HCT116 (cell line): ENCODE data around the gene PPM1F. TPM values are rescaled to one million over a fixed set of nuclear protein-coding genes. Genes with fewer than 3 reads are reported as not detected.

Source experiments
- ATAC-seq: fragments of 200-7000 bp; cut with Tn5 transposase; 2 replicates; pipeline ENCODE4 v1.9.1; 2020; ENCODE audit warnings: mild to moderate bottlenecking, moderate library complexity
- BruUV-seq: library from RNA; stranded (reverse); fragments of 400-500 nt; replicated peaks from 2 replicates; lab custom pipeline; 2021; lab: Mats Ljungman, UMichigan
- CTCF ChIA-PET: fragments of 300-600 bp; sonication (Branson Sonifier 250); formaldehyde crosslinking; loops from one replicate; lab custom pipeline; 2021; ENCODE audit warnings: antibody characterized with exemption; lab: Charles Lee
- POLR2A ChIA-PET: fragments of 300-600, 350-600 bp; sonication (Branson Sonifier 250); formaldehyde crosslinking; loops from one replicate; lab custom pipeline; 2021; ENCODE audit warnings: antibody characterized with exemption; lab: Charles Lee
- RAD21 ChIA-PET, 2 experiments: fragments of 300-600 bp; sonication (Branson Sonifier 250); formaldehyde crosslinking; loops; one replicate each; lab custom pipeline; 2023; ENCODE audit warnings: low total read pairs in 2 of 2; ENCODE audit not compliant: uncharacterized antibody in 2 of 2, unreplicated experiment in 2 of 2, low non-redundant PET in 1 of 2; lab: Charles Lee
- DNase-seq: peaks from one replicate; pipeline ENCODE4 v3.0.0-alpha.2; 2010; ENCODE audit warnings: low read depth, low spot score
- H2AFZ ChIP-seq: fragments of 200-600 bp; shearing (Covaris generic), sonication (generic); 2 replicates; pipeline ENCODE4 v1.6.1; 2017; ENCODE audit warnings: low read depth, mixed run types, mixed read lengths, antibody characterized with exemption, low read length; ENCODE audit not compliant: poor library complexity, severe bottlenecking
- H3K27ac ChIP-seq: 2 replicates; pipeline ENCODE4 v1.5.1; 2012; ENCODE audit warnings: low read depth, low read length
- H3K27me3 ChIP-seq: fragments of 200-600 bp; sonication (generic); 2 replicates; pipeline ENCODE4 v1.6.1; 2016; ENCODE audit warnings: mixed run types, low read length, mixed read lengths; ENCODE audit not compliant: insufficient read depth
- H3K36me3 ChIP-seq, 2 experiments: fragments of 200-500 bp in 1 of 2; fragments of 200-600 bp in 1 of 2; sonication (Bioruptor generic) in 1 of 2; sonication (generic) in 1 of 2; 2 replicates each; pipeline versions ENCODE4 v1.5.1 to v1.6.1; 2014 to 2016; ENCODE audit warnings: low read length in 2 of 2, inconsistent platforms in 1 of 2, mixed read lengths in 1 of 2, mixed run types in 1 of 2; ENCODE audit not compliant: insufficient read depth in 2 of 2, control insufficient read depth in 1 of 2
- H3K4me1 ChIP-seq, 2 experiments: fragments of 200-600 bp in 1 of 2; sonication (generic) in 1 of 2; 2 replicates each; pipeline versions ENCODE4 v1.5.1 to v1.6.1; 2012 to 2017; ENCODE audit warnings: low read length in 2 of 2, inconsistent platforms in 1 of 2, mild to moderate bottlenecking in 1 of 2, mixed read lengths in 1 of 2, mixed run types in 1 of 2, moderate library complexity in 1 of 2; ENCODE audit not compliant: insufficient read depth in 2 of 2, control insufficient read depth in 1 of 2
- H3K4me2 ChIP-seq: fragments of 200-600 bp; sonication (generic); 2 replicates; pipeline ENCODE4 v1.6.1; 2017; ENCODE audit warnings: mixed run types, low read length, mixed read lengths
- H3K4me3 ChIP-seq, 2 experiments: fragments of 200-600 bp in 1 of 2; sonication (generic) in 1 of 2; replicated peaks in 1 of 2; 2 replicates each; pipeline ENCODE4 v1.5.1; 2011 to 2016; ENCODE audit warnings: low read length in 2 of 2, control low read depth in 1 of 2, low read depth in 1 of 2, mild to moderate bottlenecking in 1 of 2, mixed read lengths in 1 of 2, mixed run types in 1 of 2
- H3K79me2 ChIP-seq: fragments of 200-600 bp; sonication (generic); 2 replicates; pipeline ENCODE4 v1.6.1; 2017; ENCODE audit warnings: mild to moderate bottlenecking, mixed run types, low read length, moderate library complexity, mixed read lengths; ENCODE audit not compliant: insufficient read depth
- H3K9ac ChIP-seq: fragments of 200-600 bp; sonication (generic); 2 replicates; pipeline ENCODE4 v1.6.1; 2016; ENCODE audit warnings: low read length, mixed read lengths
- H3K9me2 ChIP-seq: fragments of 200-600 bp; sonication (generic), shearing (Covaris generic); 2 replicates; pipeline ENCODE4 v1.6.1; 2017; ENCODE audit warnings: mixed run types, mild to moderate bottlenecking, moderate library complexity; ENCODE audit not compliant: insufficient read depth
- H3K9me3 ChIP-seq, 2 experiments: fragments of 200-500 bp in 1 of 2; fragments of 200-600 bp in 1 of 2; sonication (Bioruptor generic) in 1 of 2; sonication (generic) in 1 of 2; 2 replicates each; pipeline ENCODE4 v1.6.1; 2014 to 2017; ENCODE audit warnings: low read length in 2 of 2, mixed read lengths in 2 of 2, inconsistent platforms in 1 of 2, low read depth in 1 of 2, mild to moderate bottlenecking in 1 of 2, mixed run types in 1 of 2, moderate library complexity in 1 of 2; ENCODE audit not compliant: control insufficient read depth in 1 of 2, insufficient read depth in 1 of 2
- H4K20me1 ChIP-seq: fragments of 200-600 bp; sonication (generic), shearing (Covaris generic); 2 replicates; pipeline ENCODE4 v1.6.1; 2017; ENCODE audit warnings: mixed run types, mild to moderate bottlenecking, moderate library complexity; ENCODE audit not compliant: insufficient read depth
- CEBPB ChIP-seq: IDR thresholded peaks from 2 replicates; pipeline ENCODE4 v1.6.1; 2012; ENCODE audit warnings: low read depth
- ELF1 ChIP-seq: IDR thresholded peaks from 2 replicates; pipeline ENCODE4 v1.6.1; 2012; ENCODE audit warnings: low read depth, borderline replicate concordance
- EZH2 ChIP-seq: fragments of 200-600 bp; sonication (generic); IDR thresholded peaks from 2 replicates; pipeline ENCODE4 v1.6.1; 2017; ENCODE audit warnings: antibody characterized with exemption, mixed run types
- POLR2A ChIP-seq: IDR thresholded peaks from 2 replicates; pipeline ENCODE4 v1.7.0; 2011; ENCODE audit warnings: borderline replicate concordance; ENCODE audit not compliant: insufficient read depth, insufficient read length; ENCODE audit errors: extremely low read depth
- POLR2AphosphoS5 ChIP-seq: IDR thresholded peaks from 2 replicates; pipeline ENCODE4 v1.6.1; 2011; ENCODE audit warnings: mild to moderate bottlenecking, low read depth, low read length, moderate library complexity
- SIN3A ChIP-seq: IDR thresholded peaks from 2 replicates; pipeline ENCODE4 v1.6.1; 2012; ENCODE audit warnings: low read depth
- SRF ChIP-seq: IDR thresholded peaks from 2 replicates; pipeline ENCODE4 v1.6.1; 2012; ENCODE audit warnings: low read depth
- ZFX ChIP-seq: fragments of 450-650 bp; IDR thresholded peaks from 2 replicates; pipeline ENCODE4 v1.6.1; 2017
- intact Hi-C: fragments of 100-400 bp; cut with micrococcal nuclease; formaldehyde crosslinking; loops from 2 replicates; pipeline ENCODE4 v1.10.0; 2022
- total RNA-seq: library from RNA; stranded (reverse); gene quantifications from one replicate; pipeline ENCODE4 v1.2.1, GENCODE V29; 2021; ENCODE audit not compliant: unreplicated experiment
- TF ChIP-seq, protein P1 (sequence below), 3 experiments: fragments of 200-600 bp in 1 of 3; sonication (generic) in 1 of 3; IDR thresholded peaks in 2 of 3; conservative IDR thresholded peaks in 1 of 3; 2 replicates each; pipeline ENCODE4 v1.5.1; 2012 to 2017; ENCODE audit warnings: low read depth in 2 of 3, low read length in 2 of 3, antibody characterized with exemption in 1 of 3, borderline replicate concordance in 1 of 3, control low read depth in 1 of 3, mild to moderate bottlenecking in 1 of 3, mixed read lengths in 1 of 3, mixed run types in 1 of 3, moderate library complexity in 1 of 3; ENCODE audit not compliant: insufficient read depth in 1 of 3
- TF ChIP-seq, protein P2 (sequence below): IDR thresholded peaks from 2 replicates; pipeline ENCODE4 v1.6.1; 2012
- TF ChIP-seq, protein P3 (sequence below): IDR thresholded peaks from 2 replicates; pipeline ENCODE4 v1.6.1; 2011; ENCODE audit warnings: mild to moderate bottlenecking, low read length, moderate library complexity; ENCODE audit not compliant: insufficient replicate concordance; ENCODE audit errors: extremely low read depth
- TF ChIP-seq, protein P4 (sequence below): IDR thresholded peaks from 2 replicates; pipeline ENCODE4 v1.6.1; 2012

PPM1F gene
- total RNA-seq, 1 experiment from 2014 or later: 27.3 TPM

DNA sequence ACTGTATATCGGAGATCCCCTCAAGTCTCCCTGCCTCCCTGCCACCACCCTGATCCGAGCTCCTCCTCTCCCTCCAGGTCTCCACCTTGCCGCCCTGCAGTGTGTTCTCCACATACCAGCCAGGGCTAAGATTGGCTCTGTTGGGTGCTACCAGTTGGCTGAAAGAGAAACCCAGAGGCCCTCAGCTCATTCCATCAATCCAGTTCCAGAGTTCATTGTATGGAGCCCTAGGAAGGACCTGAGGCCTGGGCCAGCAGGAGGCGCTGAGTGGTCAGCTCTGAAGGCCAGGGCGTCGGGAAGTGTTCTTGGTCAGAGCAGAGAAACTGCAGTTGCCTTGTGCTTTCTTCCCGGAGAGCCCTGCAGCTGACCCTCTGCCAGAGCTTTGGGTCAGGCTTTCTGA is 32.1 kb upstream of the PPM1F start:
- no peak overlapping the region for H3K4me2 ChIP-seq
- no peak overlapping the region for H2AFZ ChIP-seq
- ATAC-seq: peak; percentile 73
- H3K27me3 ChIP-seq: no peaks in the 10 kb centered on the region
- H3K9me2 ChIP-seq: no peaks in the 10 kb centered on the region
- H3K4me3 ChIP-seq: no peak overlapping the region
- intact Hi-C loops: no loop called here
- H3K9me3 ChIP-seq: no peaks in the 10 kb centered on the region
- RAD21 ChIA-PET: no interaction called here
- no TSS peak for BruUV-seq
- CTCF ChIA-PET: interaction anchor here (0.9 to 1.7 kb wide), 6 partner anchors 9 to 173 kb away, joined by 3 to 14 read pairs (median 4); no protein-coding TSS in a partner anchor
- H3K4me1 ChIP-seq: peaks cover 6 to 10% of the 10 kb centered on the region in 2 experiments; a peak in 3 of 4 replicates
- no peak overlapping the region for H3K9ac ChIP-seq
- TF ChIP-seq ZFX (no peak), POLR2A (no peak), SIN3A (no peak)
- TF ChIP-seq, protein P1, sequence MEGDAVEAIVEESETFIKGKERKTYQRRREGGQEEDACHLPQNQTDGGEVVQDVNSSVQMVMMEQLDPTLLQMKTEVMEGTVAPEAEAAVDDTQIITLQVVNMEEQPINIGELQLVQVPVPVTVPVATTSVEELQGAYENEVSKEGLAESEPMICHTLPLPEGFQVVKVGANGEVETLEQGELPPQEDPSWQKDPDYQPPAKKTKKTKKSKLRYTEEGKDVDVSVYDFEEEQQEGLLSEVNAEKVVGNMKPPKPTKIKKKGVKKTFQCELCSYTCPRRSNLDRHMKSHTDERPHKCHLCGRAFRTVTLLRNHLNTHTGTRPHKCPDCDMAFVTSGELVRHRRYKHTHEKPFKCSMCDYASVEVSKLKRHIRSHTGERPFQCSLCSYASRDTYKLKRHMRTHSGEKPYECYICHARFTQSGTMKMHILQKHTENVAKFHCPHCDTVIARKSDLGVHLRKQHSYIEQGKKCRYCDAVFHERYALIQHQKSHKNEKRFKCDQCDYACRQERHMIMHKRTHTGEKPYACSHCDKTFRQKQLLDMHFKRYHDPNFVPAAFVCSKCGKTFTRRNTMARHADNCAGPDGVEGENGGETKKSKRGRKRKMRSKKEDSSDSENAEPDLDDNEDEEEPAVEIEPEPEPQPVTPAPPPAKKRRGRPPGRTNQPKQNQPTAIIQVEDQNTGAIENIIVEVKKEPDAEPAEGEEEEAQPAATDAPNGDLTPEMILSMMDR (IDR thresholded peaks at IDR 0.05 in 2 of 3, conservative IDR thresholded peaks at IDR 0.05 in 1 of 3; ENCODE audit: borderline replicate concordance in 1 of 3, insufficient read depth in 1 of 3, low read depth in 2 of 3, low read length in 2 of 3): peak; percentile 11 to 61 (median 56); a peak in 4 of 6 replicates
- TF ChIP-seq, protein P2, sequence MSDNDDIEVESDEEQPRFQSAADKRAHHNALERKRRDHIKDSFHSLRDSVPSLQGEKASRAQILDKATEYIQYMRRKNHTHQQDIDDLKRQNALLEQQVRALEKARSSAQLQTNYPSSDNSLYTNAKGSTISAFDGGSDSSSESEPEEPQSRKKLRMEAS: no peak
- DNase-seq: peak; percentile 19
- POLR2A ChIA-PET: no interaction called here
- H3K36me3 ChIP-seq: no peaks in the 10 kb centered on the region
- H4K20me1 ChIP-seq: no peaks in the 10 kb centered on the region
- no peak overlapping the region for H3K27ac ChIP-seq
- H3K79me2 ChIP-seq: peaks cover 27% of the 10 kb centered on the region

DNA sequence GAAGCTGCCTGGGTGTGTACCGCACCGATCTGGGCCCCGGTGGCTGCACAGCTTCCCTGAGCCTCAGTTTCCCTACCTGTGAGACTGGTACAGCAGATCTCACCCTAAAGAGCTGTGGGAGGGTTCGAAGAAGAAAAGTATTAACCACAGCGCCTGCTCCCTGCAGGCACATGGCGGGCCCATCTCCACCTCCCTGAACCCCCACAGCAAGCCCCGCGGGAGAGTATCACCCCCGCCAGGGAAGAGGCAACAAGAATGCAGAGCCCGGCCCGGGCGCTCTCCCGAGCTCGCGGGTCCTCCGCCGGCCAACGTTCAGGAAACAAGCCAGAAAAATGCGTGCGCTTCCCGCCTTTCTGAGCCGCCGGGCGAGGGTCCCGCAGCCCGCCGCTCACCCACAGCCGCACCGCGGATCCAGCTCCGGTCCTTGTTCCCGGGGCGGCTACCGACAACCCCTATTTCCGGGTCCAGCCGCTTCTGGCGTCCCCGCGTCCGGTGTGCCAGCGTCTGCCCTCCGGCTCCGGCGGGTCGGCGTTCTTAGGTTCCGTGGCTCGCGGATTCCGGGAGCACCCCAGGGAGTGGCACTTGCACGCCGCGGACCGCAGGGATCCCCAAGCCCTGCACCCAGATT is 29.8 kb upstream of the PPM1F start, which contains the start of gene TOP3B:
Gene TOP3B (minus strand): TSS at position 450 of the 628 bp plus-strand sequence. CDS start 7,078 bp downstream, outside the sequence.
- ChIA-PET POLR2A (interaction anchor here (1.1 kb wide), 1 partner anchor 11 kb away, joined by 3 read pairs; no protein-coding TSS in a partner anchor), RAD21 (no interaction called here), CTCF (interaction anchor here (0.9 to 2.7 kb wide), 3 partner anchors 10 to 44 kb away, joined by 3 to 17 read pairs (median 5); partner anchors contain the start of gene PPM1F)
- peak; percentile 43 for DNase-seq
- no peaks in the 10 kb centered on the region for H3K36me3 ChIP-seq
- no peaks in the 10 kb centered on the region for H3K27me3 ChIP-seq
- peak within 1 kb of the TSS; percentile 70 for H3K27ac ChIP-seq
- peak within 1 kb of the TSS; percentile 85 for H3K4me2 ChIP-seq
- peaks cover 35% of the 10 kb centered on the region for H3K79me2 ChIP-seq
- no peaks in the 10 kb centered on the region for H3K9me2 ChIP-seq
- peak within 1 kb of the TSS; percentile 93 to 99 for H3K4me3 ChIP-seq
- peak; percentile 89 for ATAC-seq
- no peaks in the 10 kb centered on the region for H4K20me1 ChIP-seq
- intact Hi-C loops: no loop called here
- no peaks in the 10 kb centered on the region for H3K9me3 ChIP-seq
- peak within 1 kb of the TSS; percentile 98 for H2AFZ ChIP-seq
- peak within 1 kb of the TSS; percentile 87 for H3K9ac ChIP-seq
- TSS peak; percentile 79 for BruUV-seq
- H3K4me1 ChIP-seq: peaks cover 6 to 10% of the 10 kb centered on the region in 2 experiments; a peak in 3 of 4 replicates
- TF ChIP-seq CEBPB (no peak), EZH2 (no peak), POLR2AphosphoS5 (peak; percentile 93), POLR2A (peak; percentile 75), ELF1 (peak; percentile 76), SRF (peak; percentile 78)
- TF ChIP-seq, protein P3, sequence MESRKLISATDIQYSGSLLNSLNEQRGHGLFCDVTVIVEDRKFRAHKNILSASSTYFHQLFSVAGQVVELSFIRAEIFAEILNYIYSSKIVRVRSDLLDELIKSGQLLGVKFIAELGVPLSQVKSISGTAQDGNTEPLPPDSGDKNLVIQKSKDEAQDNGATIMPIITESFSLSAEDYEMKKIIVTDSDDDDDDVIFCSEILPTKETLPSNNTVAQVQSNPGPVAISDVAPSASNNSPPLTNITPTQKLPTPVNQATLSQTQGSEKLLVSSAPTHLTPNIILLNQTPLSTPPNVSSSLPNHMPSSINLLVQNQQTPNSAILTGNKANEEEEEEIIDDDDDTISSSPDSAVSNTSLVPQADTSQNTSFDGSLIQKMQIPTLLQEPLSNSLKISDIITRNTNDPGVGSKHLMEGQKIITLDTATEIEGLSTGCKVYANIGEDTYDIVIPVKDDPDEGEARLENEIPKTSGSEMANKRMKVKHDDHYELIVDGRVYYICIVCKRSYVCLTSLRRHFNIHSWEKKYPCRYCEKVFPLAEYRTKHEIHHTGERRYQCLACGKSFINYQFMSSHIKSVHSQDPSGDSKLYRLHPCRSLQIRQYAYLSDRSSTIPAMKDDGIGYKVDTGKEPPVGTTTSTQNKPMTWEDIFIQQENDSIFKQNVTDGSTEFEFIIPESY: peak; percentile 74
- TF ChIP-seq, protein P4, sequence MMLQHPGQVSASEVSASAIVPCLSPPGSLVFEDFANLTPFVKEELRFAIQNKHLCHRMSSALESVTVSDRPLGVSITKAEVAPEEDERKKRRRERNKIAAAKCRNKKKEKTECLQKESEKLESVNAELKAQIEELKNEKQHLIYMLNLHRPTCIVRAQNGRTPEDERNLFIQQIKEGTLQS: no peak
- TF ChIP-seq, protein P2: peak; percentile 66
